ENCODE data around the gene BCL2L1.

BCL2L1 gene

DNA sequence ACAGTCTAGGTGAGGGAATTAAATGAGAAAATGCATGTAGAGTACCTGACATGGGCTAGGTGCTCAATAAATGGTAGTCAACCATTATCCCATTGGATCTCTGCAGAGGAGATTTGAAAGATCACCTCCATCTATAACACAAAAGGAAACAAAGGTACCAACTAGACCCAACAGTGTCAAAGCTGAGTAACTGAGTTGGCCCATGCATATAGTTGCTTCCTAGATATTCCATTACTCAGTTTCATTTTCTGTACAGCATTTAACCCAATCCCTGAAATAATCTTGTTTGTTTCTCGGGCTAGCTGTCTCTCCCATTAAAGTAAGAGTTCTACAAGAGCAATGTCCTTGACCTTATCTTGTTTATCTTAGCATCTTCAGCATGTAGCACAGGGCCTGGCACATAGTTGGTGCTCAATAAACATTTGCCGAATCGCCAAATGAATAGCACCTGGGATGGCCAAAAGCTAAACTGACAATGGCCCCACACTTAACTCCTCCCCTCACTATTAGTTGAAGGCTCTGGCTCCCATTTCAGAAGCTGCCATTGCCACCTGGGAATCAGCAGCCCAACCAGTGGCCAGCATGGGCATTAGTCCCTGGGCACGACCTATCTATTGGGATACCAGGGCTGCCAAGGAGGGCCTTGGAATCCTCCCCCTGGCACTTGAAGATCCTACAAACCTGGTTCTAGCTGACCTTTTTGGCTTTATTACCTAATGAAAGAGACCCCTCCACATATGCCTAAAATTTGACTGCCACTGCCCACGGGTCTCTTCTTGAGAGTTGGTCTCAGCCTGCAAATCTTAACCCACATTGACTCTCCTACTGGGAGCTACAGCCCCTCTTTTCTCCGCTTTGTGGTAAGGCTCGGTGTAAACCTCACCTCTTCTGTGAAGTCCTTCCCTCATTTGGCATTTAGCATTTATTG, 22.6 kb downstream of the BCL2L1 start:
- ATAC-seq (replicated peaks) (no peak), DNase-seq (no peak)
- Mint-ChIP-seq H3K9me3 (no peaks in the 10 kb centered on the region), H3K4me1 (ENCODE audit: low read depth in 2 of 2) (peaks cover 43 to 51% of the 10 kb centered on the region in 2 donors), H3K27me3 (no peaks in the 10 kb centered on the region), H3K4me3 (peak overlapping the region in 1 of 2 donors; percentile 42), H3K36me3 (ENCODE audit: insufficient read depth) (peaks cover 39% of the 10 kb centered on the region), H3K27ac (peak overlapping the region; percentile 33 to 93)

DNA sequence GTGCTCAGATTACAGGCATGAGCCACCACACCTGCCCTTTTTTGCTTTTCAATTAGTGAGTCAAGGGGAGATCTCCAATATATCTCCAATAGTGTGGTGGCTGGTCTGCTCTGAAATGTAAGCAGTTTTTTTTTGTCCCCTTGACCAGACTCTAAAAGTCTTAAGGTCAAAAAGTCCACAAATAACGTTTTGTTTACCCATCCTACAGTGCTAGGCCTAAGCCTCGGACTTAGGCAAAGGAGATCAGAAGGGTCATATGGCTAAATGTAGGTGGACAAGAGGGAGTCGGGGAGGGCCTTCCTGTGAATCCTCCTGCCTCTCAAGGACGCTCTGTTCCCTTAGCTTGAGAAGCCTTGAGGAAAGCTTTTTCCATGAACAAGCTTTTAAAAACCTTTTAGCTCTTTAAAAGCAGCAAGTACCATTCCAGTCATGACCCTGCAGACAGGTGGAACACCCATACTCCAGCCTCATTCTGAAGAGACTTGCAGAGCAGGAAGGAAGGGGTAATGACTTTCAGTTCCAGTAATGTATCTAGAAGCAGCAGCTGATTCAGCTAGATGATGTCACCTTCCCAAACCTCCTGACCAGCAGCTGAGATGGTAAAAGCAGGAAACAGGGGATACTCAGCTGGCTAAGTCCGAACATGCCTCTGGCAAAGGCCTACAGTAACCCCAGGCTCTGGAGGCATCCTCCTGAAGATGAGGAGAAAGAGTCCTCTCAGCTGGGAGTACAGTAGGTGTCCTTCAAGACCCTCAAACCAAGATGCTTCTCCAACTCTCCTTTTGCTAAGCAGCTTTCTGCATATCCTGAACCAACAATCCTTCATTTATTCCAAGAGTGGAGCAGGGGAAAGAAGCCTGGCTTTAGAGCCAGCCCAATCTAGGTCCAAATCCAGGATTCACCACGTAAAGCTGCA, 23.6 kb downstream of the BCL2L1 start:
- peaks cover 42% of the 10 kb centered on the region for H3K36me3 Mint-ChIP-seq (ENCODE audit: insufficient read depth)
- peak overlapping the region; percentile 33 to 93 for H3K27ac Mint-ChIP-seq
- ATAC-seq (replicated peaks) (peak; percentile 32), DNase-seq (no peak)
- H3K27me3 Mint-ChIP-seq, result no peaks in the 10 kb centered on the region
- peak overlapping the region; percentile 14 to 42 for H3K4me3 Mint-ChIP-seq
- peaks cover 50 to 56% of the 10 kb centered on the region in 2 donors for H3K4me1 Mint-ChIP-seq (ENCODE audit: low read depth in 2 of 2)
- no peaks in the 10 kb centered on the region for H3K9me3 Mint-ChIP-seq

DNA sequence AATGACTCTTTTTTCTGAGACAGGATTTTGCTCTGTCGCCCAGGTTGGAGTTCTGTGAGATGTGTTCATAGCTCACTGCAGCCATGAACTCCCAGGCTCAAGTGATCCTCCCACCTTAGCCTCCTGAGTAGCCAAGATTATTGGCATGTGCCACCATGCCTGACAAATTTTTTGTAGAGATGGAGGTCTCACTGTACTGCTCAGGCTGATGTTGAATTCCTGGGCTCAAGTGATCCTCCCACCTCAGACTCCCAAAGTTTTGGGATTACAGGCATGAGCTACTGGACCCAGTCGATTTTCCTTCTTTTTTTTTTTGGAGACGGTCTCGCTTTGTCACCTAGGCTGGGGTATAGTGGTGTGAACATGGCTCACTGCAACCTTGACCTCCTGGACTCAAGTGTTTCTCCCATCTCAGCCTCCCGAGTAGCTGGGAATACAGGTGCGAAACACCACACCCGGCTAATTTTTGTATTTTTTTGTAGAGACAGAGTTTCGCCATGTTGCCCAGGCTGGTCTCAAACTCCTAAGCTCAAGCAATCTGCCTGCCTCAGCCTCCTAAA, 24.3 kb downstream of the BCL2L1 start:
- Mint-ChIP-seq H3K4me3 (peak overlapping the region in 1 of 2 donors; percentile 14), H3K9me3 (no peaks in the 10 kb centered on the region), H3K36me3 (ENCODE audit: insufficient read depth) (peaks cover 41% of the 10 kb centered on the region)

DNA sequence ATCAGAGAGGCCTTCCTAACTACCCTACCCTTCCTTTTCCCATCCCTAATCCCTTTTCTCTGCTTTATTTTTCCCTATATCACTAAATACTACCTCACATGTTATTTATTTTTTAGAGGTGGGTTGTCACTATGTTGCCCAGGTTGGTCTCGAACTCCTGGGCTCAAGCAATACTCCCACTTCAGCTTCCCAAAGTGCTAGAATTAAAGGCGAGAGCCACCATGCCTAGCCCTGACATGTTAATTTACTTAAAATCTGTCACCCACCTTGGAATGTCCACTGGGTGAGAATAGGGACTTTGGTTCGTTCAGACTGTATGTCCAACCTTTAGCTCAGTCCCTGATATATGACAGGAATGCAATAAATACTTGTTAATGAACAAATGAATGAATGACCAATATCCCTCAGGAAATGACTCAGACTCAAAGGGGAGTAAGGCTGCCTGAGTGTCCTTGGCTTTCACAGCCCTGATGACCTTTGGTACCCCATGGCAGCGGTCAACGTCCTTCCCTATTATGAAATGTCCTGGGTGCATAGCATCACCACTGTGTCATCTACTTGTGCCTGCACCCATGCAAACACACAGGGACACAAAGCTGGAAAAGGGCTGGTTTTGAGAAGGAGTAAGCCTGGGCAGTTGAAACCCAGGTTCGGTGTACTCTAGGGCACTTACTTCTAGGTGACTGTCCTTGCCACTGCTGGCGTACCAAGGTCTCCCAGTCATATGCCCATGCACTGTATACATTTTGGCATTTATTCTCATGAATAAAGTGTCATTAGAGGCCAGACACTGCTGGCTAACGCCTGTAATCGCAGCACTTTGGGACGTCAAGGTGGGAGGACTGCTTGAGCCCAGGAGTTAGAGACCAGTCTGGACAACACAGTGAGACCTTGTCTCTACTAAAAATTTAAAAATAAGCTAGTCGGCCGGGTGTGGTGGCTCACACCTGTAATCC, 26.5 kb downstream of the BCL2L1 start:
- peak overlapping the region; percentile 59 to 64 for H3K27ac Mint-ChIP-seq
- no peak for ATAC-seq (replicated peaks)
- no peaks in the 10 kb centered on the region for H3K27me3 Mint-ChIP-seq
- H3K4me1 Mint-ChIP-seq (ENCODE audit: low read depth in 2 of 2), result peaks cover 57 to 61% of the 10 kb centered on the region in 2 donors
- H3K4me3 Mint-ChIP-seq, result no peak overlapping the region
- no peaks in the 10 kb centered on the region for H3K9me3 Mint-ChIP-seq
- peaks cover 44% of the 10 kb centered on the region for H3K36me3 Mint-ChIP-seq (ENCODE audit: insufficient read depth)
- no peak for DNase-seq

More for the DNA sequence above, 24.3 kb downstream of the BCL2L1 start:
- Mint-ChIP-seq H3K27me3 (no peaks in the 10 kb centered on the region), H3K27ac (peak overlapping the region; percentile 33 to 93), H3K4me1 (ENCODE audit: low read depth in 2 of 2) (peaks cover 53 to 58% of the 10 kb centered on the region in 2 donors)
- ATAC-seq (replicated peaks) (no peak), DNase-seq (no peak)

DNA sequence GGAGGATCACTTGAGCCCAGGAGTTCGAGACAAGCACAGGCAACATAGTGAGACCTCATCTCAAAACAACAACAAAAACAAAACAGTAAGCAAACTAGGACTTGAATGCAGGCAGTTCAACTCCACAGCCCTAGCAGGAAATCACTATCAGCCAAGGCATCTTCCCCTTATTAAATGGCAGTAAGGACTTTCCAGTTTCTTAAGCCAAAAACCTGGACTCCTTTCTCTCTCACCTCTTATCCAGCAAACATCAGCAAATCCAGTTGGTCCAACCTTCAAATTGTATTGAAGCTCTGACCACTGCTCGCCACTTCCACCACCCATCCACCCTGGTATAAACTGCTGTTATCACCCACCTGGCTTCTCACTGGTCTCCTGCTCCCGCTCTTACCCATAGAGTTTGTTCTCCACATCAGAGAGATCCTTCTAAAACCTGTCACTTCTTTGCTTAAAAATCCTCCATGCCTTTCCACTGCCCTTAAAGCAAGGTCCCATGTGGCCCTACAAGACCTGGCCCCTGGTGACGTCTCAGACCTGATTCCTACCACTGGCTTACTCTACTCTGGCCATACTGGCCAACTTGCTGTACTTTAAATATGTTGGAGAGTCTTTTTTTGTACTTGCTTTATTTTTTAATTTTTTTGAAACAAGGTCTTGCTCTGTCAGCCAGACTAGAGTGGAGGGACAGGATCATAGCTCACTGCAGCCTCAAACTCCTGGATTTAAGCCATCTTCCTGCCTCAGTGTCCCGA, 27.6 kb downstream of the BCL2L1 start:
- no peak overlapping the region for H3K4me3 Mint-ChIP-seq
- ATAC-seq (replicated peaks) (no peak), DNase-seq (no peak)
- H3K36me3 Mint-ChIP-seq (ENCODE audit: insufficient read depth), result peaks cover 53% of the 10 kb centered on the region
- peaks cover 52 to 59% of the 10 kb centered on the region in 2 donors for H3K4me1 Mint-ChIP-seq (ENCODE audit: low read depth in 2 of 2)
- no peaks in the 10 kb centered on the region for H3K27me3 Mint-ChIP-seq
- peak overlapping the region; percentile 59 to 64 for H3K27ac Mint-ChIP-seq
- no peaks in the 10 kb centered on the region for H3K9me3 Mint-ChIP-seq

DNA sequence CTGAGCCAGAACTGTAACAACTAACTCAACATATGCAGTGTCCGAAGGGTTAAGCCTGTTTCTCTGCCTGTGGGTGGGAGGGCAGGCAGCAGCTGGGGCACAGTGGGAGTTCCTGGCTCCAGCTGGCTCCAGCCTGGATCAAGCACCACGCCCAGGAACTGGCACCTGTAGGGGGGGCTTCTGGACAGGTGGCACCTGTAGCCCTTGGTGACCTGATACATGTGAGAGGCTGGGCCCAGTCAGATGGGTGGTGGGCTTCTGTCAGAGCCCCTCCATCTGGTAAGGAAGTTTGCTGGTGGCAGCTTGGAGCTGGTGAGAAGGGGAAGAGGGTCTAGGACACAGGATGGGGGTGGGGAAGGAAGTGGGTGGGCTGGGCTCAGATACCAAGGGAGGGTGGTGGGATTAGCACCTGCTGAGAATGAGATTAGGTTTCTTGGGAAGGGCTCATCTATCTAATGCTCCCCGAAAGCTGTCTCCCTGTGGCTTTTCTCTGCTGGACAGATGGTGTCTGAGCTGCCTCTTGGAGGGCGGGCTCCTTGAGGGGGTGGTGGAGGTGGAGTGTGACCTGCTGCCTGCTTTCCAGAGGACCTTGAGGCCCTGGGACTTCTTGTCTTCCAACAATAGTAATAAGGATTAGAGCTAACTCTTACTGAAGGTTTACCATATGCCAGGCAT, 28.5 kb downstream of the BCL2L1 start:
- Mint-ChIP-seq H3K27me3 (no peaks in the 10 kb centered on the region), H3K36me3 (ENCODE audit: insufficient read depth) (peaks cover 50% of the 10 kb centered on the region), H3K4me1 (ENCODE audit: low read depth in 2 of 2) (peaks cover 43 to 52% of the 10 kb centered on the region in 2 donors), H3K27ac (peak overlapping the region; percentile 59 to 64), H3K4me3 (no peak overlapping the region), H3K9me3 (no peaks in the 10 kb centered on the region)
- ATAC-seq (replicated peaks) (no peak), DNase-seq (no peak)

DNA sequence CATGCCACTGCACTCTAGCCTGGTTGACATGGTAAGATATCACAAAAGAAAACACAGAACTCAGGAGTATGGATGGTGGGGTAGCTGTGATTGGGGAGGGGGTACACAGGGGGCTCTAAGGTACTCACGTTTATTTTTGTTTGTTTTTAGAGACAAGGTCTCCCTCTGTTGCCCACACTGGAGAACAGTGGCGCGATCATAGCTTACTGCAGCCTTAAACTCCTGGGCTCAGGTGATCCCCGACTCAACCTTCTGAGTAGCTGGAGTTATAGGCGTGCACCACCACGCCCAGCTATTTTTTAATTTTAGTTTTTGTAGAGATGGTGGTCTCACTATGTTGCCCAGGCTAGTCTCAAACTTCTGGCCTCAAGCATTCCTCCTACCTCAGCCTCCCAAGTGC, 29.3 kb downstream of the BCL2L1 start:
- H3K4me1 Mint-ChIP-seq (ENCODE audit: low read depth in 2 of 2), result peaks cover 41 to 52% of the 10 kb centered on the region in 2 donors
- H3K27ac Mint-ChIP-seq, result peak overlapping the region; percentile 59 to 64
- peaks cover 50% of the 10 kb centered on the region for H3K36me3 Mint-ChIP-seq (ENCODE audit: insufficient read depth)
- ATAC-seq (replicated peaks) (no peak), DNase-seq (no peak)
- no peaks in the 10 kb centered on the region for H3K9me3 Mint-ChIP-seq
- no peaks in the 10 kb centered on the region for H3K27me3 Mint-ChIP-seq
- H3K4me3 Mint-ChIP-seq, result no peak overlapping the region

DNA sequence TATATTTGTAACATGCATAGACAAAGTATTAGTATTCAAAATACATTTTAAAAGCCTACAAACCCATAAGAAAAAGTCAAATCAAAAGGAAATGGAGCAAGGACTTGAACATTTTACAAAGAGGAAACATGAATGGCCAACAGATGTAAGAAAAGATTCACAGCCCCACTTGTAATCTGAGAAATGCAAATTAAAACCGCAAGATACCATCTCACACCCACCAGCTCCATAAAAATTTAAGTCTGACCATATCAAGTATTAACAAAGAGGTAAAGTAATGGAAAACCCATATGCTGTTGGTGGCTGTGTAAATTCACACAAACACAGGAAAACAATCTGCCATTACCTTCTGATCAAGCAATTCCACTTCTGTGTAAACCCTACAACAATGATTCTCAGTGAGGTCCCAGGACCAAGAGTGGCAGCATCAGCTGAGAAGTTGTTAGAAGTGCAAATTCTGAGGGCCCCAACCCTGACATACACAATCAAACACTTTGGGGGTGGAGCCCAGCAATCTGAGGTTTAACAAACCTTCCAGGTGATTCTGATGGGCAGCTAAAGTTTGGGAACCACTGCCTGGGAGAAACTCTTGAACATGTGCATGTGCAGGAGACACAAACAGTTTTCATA, 30.9 kb downstream of the BCL2L1 start:
- Mint-ChIP-seq H3K27ac (peak overlapping the region; percentile 46 to 91), H3K27me3 (no peaks in the 10 kb centered on the region), H3K9me3 (no peaks in the 10 kb centered on the region), H3K4me3 (peak overlapping the region in 1 of 2 donors; percentile 50), H3K36me3 (ENCODE audit: insufficient read depth) (peaks cover 50% of the 10 kb centered on the region), H3K4me1 (ENCODE audit: low read depth in 2 of 2) (peaks cover 44 to 59% of the 10 kb centered on the region in 2 donors)
- no peak for DNase-seq
- ATAC-seq (replicated peaks), result no peak

DNA sequence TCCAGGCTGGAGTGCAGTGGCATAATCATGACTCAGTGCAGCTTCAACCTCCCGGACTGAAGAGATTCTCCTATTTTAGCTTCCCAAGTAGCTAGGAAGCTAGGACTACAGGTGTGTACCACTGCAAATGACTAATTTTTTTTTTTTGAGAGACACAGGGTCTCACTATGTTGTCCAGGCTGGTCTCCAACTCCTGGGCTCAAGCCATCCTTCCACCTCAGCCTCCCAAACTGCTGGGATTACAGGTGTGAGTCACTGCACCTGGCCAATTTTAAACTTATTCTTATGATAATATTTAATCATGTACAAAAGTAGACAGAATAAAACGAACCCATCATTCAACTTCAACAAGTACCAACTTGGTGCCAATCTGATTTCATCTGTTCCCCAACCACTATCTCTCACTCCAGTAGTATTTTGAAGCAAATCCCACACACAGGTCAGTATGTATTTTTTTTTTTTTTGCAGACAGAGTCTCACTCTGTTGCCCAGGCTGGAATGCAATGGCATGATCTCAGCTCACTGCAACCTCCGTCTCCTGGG, 32.5 kb downstream of the BCL2L1 start:
- peak overlapping the region in 1 of 2 donors; percentile 18 for H3K4me3 Mint-ChIP-seq
- no peaks in the 10 kb centered on the region for H3K9me3 Mint-ChIP-seq
- no peaks in the 10 kb centered on the region for H3K27me3 Mint-ChIP-seq
- H3K36me3 Mint-ChIP-seq (ENCODE audit: insufficient read depth), result peaks cover 43% of the 10 kb centered on the region
- DNase-seq, result no peak
- ATAC-seq (replicated peaks), result no peak
- H3K27ac Mint-ChIP-seq, result peak overlapping the region; percentile 62 to 96
- peaks cover 49 to 65% of the 10 kb centered on the region in 2 donors for H3K4me1 Mint-ChIP-seq (ENCODE audit: low read depth in 2 of 2)

DNA sequence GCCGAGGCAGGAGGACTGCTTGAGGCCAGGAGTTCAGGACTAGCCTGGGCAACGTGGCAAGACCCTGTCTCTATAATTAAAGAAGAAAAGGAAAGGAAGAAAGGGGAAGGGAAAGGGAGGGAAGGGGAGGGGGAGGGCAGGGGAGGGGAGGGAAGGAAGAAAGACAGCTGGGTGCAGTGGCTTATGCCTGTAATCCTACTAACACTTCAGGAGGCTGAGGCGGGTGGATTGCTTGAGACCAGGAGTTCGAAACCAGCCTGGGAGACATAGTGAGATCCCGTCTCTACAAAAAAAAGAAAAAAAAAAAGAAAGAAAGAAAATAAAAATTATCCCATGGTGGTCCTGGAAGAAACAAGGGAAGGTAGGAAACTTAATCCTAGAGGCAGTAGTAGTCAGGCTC, 33.5 kb downstream of the BCL2L1 start:
- peaks cover 46% of the 10 kb centered on the region for H3K36me3 Mint-ChIP-seq (ENCODE audit: insufficient read depth)
- H3K4me1 Mint-ChIP-seq (ENCODE audit: low read depth in 2 of 2), result peaks cover 49 to 65% of the 10 kb centered on the region in 2 donors
- no peaks in the 10 kb centered on the region for H3K27me3 Mint-ChIP-seq
- H3K9me3 Mint-ChIP-seq, result no peaks in the 10 kb centered on the region
- no peak for ATAC-seq (replicated peaks)
- peak overlapping the region; percentile 94 to 96 for H3K27ac Mint-ChIP-seq
- DNase-seq, result no peak
- H3K4me3 Mint-ChIP-seq, result peak overlapping the region in 1 of 2 donors; percentile 56

DNA sequence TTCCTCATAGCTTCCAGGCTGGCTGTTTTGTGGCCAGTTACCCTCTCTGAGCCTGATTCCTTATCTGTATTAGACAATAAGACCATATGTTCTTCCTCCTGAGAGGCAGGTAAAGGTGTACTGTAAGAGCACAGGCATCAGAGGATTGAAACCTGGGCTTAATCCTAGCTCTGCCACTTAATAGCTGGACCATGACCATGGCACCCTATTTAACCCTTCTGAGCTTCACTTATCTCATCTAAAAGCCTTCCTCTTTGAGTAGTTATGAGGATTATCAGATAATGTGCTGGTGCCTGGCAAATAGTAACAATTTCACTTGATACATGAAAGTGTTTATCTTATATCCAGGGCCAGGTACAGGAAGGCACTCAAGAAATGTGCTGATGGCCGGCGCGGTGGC, 34.9 kb downstream of the BCL2L1 start:
- Mint-ChIP-seq H3K36me3 (ENCODE audit: insufficient read depth) (peaks cover 45% of the 10 kb centered on the region), H3K9me3 (no peaks in the 10 kb centered on the region), H3K4me1 (ENCODE audit: low read depth in 2 of 2) (peaks cover 55 to 75% of the 10 kb centered on the region in 2 donors), H3K27me3 (no peaks in the 10 kb centered on the region), H3K27ac (peak overlapping the region; percentile 94 to 96), H3K4me3 (no peak overlapping the region)
- DNase-seq (no peak), ATAC-seq (replicated peaks) (no peak)
